Hematopoietic multipotent progenitor cell treated with erythropoietin and hydrocortisone succinate and interleukin-3 and kit ligand, for 17 days (in vitro differentiated cells): Measurements from ENCODE around the gene PTPN6.

ENCODE experiments used
- DNase-seq: peaks from one replicate; pipeline ENCODE4 v3.0.0-alpha.2; 2015; ENCODE audit warnings: low spot score

PTPN6 gene

GRCh38 chr12:7009512-7009911 is 58.4 kb downstream of the PTPN6 start:
- no peak for DNase-seq
